GM12865 (cell line): Measurements from ENCODE around the gene S100A12.
"Not testable (repeated sequence)": the region's sequence is repeated elsewhere in the genome, so short reads cannot be mapped to it uniquely, and the experiment has no call there.

Experiments
- DNase-seq: peaks from one replicate; pipeline ENCODE4 v3.0.0; 2010; ENCODE audit warnings: low read depth
- H3K4me3 ChIP-seq: 2 replicates; pipeline ENCODE4 v1.5.1; 2011; ENCODE audit warnings: mild to moderate bottlenecking, low read depth, low read length, control low read depth
- CTCF ChIP-seq: IDR thresholded peaks from 2 replicates; pipeline ENCODE4 v1.5.1; 2011; ENCODE audit warnings: low read length, control low read depth, low read depth, inconsistent platforms; ENCODE audit not compliant: insufficient read depth; ENCODE audit errors: missing control alignments

Gene S100A12

GRCh38 chr1:153375511-153375910 is at the start of gene S100A12:
Gene S100A12 (minus strand): TSS chr1:153375621. CDS start chr1:153374592, 1,029 bp downstream.
- H3K4me3 ChIP-seq = no peak within 1 kb of the TSS
- no peak for TF ChIP-seq CTCF
- DNase-seq = no peak

- DNase-seq = peak; percentile 52
- no peak overlapping the region for H3K4me3 ChIP-seq
- no peak for TF ChIP-seq CTCF
These were observed 47.1 kb upstream of the S100A12 start for GRCh38 chr1:153422450-153423068.

- no peak overlapping the region for H3K4me3 ChIP-seq
- TF ChIP-seq CTCF = no peak
- DNase-seq = no peak
These were observed 44.9 kb upstream of the S100A12 start for GRCh38 chr1:153420306-153420705.

GRCh38 chr1:153419436-153419793 is 44.0 kb upstream of the S100A12 start:
- not testable (repeated sequence) for H3K4me3 ChIP-seq, DNase-seq

- not testable (repeated sequence) for DNase-seq, H3K4me3 ChIP-seq
These were observed 43.5 kb upstream of the S100A12 start for GRCh38 chr1:153418758-153419435.

GRCh38 chr1:153417136-153417888 is 41.9 kb upstream of the S100A12 start:
- TF ChIP-seq CTCF = no peak

GRCh38 chr1:153415850-153416570 is 40.6 kb upstream of the S100A12 start, which contains the start of gene S100A7A:
Gene S100A7A (plus strand): TSS chr1:153416520. CDS start chr1:153418083, 1,563 bp downstream.
- no peak for TF ChIP-seq CTCF
- no peak within 1 kb of the TSS for H3K4me3 ChIP-seq
- DNase-seq = peak; percentile 8

More at GRCh38 chr1:153417136-153417888, 41.9 kb upstream of the S100A12 start:
- no peak overlapping the region for H3K4me3 ChIP-seq
- DNase-seq = no peak

- not testable (repeated sequence) for H3K4me3 ChIP-seq, DNase-seq
These were observed 38.5 kb upstream of the S100A12 start for GRCh38 chr1:153413961-153414360.

GRCh38 chr1:153407274-153407673 is 31.9 kb upstream of the S100A12 start:
- not testable (repeated sequence) for DNase-seq, H3K4me3 ChIP-seq

GRCh38 chr1:153405825-153406599 is 30.6 kb upstream of the S100A12 start:
- H3K4me3 ChIP-seq, DNase-seq: not testable (repeated sequence)
